ENCODE data around the gene ATP2C1. TPM values are rescaled to one million over a fixed set of nuclear protein-coding genes. Genes with fewer than 3 reads are reported as not detected.
A peak's percentile ranks its signal among the peaks of the same experiment; 100 is the strongest.

Gene ATP2C1
- total RNA-seq, 6 experiments from 2014 or later: 19.2 to 44.0 (median 27.5) TPM

DNA sequence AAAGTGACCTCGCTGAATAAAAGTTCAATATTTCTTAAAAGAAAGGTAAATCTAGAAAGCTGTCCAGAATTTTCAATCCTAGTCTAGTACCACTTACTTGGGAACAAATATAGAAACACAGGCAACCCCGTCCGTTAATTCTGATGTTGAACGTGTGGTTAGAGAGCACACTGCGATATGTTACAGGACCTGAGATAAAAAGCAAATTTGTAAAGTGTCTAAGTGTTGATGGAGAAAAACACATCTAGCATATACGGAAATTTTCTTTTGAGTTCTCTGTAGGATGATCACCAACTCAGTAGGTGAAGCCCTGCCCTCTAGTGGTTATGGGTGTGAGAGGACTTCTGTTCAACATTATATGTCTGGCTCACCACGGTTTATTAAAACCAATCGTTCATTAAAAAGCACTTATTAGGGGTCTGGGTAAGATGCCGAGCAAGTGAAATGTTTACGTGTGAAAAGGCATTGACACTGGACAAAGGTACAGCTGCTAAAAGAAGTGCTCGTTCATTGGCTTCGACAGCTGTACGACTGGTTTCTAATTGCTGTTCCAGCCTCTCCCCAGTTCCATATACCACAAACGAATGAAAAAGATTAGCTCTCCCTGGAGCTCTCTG is 1.0 kb upstream of the ATP2C1 start:
- Histone ChIP-seq H3K9me3 (no peaks in the 10 kb centered on the region), H3K4me1 (peaks cover 0 to 7% (median 0%) of the 10 kb centered on the region in 4 donors), H3K27me3 (no peaks in the 10 kb centered on the region), H3K27ac (peak overlapping the region; percentile 93 to 96 (median 95)), H3K36me3 (no peaks in the 10 kb centered on the region), H3K4me3 (peak overlapping the region; percentile 62 to 84 (median 80))
- DNase-seq: peak in 2 of 3 donors; percentile 36 to 69
- ATAC-seq: peak; percentile 65 to 70 (median 68)
- intact Hi-C loops (cut with DNase I): loop anchor here in 1 of 2 donors (10.0 kb wide), 1 partner anchor 138 kb away; no protein-coding TSS in a partner anchor
- TF ChIP-seq, protein P1, sequence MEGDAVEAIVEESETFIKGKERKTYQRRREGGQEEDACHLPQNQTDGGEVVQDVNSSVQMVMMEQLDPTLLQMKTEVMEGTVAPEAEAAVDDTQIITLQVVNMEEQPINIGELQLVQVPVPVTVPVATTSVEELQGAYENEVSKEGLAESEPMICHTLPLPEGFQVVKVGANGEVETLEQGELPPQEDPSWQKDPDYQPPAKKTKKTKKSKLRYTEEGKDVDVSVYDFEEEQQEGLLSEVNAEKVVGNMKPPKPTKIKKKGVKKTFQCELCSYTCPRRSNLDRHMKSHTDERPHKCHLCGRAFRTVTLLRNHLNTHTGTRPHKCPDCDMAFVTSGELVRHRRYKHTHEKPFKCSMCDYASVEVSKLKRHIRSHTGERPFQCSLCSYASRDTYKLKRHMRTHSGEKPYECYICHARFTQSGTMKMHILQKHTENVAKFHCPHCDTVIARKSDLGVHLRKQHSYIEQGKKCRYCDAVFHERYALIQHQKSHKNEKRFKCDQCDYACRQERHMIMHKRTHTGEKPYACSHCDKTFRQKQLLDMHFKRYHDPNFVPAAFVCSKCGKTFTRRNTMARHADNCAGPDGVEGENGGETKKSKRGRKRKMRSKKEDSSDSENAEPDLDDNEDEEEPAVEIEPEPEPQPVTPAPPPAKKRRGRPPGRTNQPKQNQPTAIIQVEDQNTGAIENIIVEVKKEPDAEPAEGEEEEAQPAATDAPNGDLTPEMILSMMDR (IDR thresholded peaks at IDR 0.05): peak; percentile 75 to 91 (median 79)
- TF ChIP-seq POLR2A (IDR thresholded peaks at IDR 0.05): no peak
- WGBS (ENCODE audit: insufficient coverage, low coverage, low lambda C conversion rate, missing lambda C conversion rate): 0% methylated on average over 14 of the region's 14 CpGs

DNA sequence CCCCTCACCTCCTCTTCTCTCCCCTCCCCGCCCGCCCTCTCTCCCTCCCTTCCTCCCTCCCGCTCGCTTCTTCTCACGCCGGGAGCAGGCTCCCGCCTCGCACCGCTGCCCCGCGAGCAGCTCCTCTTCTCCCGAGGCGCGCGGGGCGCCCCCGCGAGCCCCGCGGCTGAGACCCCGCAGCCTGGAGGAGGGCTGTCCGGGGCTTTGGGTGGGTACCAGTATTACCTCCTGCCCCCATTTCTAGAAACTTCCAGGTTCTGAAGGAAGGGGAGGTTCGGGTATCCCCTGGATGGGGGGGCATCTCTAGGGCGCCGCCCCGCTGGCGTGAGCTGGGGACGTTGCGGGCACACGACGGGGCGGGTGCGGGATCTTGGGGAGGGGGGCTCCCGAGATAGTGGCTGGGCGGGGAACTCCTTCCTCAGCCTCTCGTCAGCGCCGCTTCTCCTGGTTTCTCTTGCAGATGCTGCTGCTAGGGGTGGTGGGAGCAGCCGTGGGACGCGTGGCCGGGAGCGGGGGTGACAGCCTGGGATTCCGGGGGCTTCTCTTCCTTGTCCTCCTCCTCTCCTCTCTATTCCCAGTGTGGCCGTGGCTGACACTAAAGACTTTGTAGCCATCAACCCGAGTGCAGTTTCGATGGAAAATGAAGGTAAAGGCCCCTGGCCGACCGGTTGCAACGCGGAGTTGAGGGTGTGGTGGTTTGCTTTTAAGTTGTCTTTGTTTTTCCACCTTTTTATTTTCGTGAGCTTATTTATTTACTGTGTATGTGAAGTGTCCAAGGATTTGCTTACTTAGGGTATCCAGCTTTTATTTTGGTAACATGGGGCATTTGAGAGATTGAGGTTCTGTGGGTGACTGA is 474 bp downstream of the ATP2C1 start:
- TF ChIP-seq, protein P1 (IDR thresholded peaks at IDR 0.05): no peak
- Histone ChIP-seq H3K36me3 (no peaks in the 10 kb centered on the region), H3K4me3 (peak overlapping the region; percentile 62 to 84 (median 80)), H3K27ac (peak overlapping the region; percentile 93 to 96 (median 95)), H3K9me3 (no peaks in the 10 kb centered on the region), H3K27me3 (no peaks in the 10 kb centered on the region), H3K4me1 (peaks cover 0 to 7% (median 0%) of the 10 kb centered on the region in 4 donors)
- intact Hi-C loops (cut with DNase I): loop anchor here in 1 of 2 donors (10.0 kb wide), 1 partner anchor 140 kb away; no protein-coding TSS in a partner anchor
- peak; percentile 8 to 56 (median 38) for ATAC-seq
- WGBS (ENCODE audit: insufficient coverage, low coverage, low lambda C conversion rate, missing lambda C conversion rate): 2% methylated on average over 12 of the region's 52 CpGs
- DNase-seq: peak; percentile 57 to 68 (median 59)

DNA sequence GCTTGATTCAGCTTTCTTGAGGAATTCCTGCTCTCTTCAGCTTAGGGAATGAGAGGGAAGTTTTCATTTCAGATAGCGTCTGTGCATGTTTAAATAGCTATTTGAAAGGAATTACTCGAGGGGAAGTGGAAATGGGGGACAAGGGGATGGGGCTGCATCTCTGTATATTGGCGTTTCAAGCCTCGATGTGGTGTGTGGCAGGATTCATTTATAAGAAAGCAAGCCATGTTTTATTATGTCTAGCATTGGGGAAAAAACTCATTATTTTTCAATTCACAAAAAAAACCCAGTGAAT is 1.0 kb downstream of the ATP2C1 start:
- H3K4me1 ChIP-seq: peaks cover 0 to 7% (median 0%) of the 10 kb centered on the region in 4 donors
- H3K4me3 ChIP-seq: peak overlapping the region; percentile 62 to 84 (median 80)
- no peaks in the 10 kb centered on the region for H3K27me3 ChIP-seq
- TF ChIP-seq, protein P1 (IDR thresholded peaks at IDR 0.05): no peak
- TF ChIP-seq POLR2A (IDR thresholded peaks at IDR 0.05): no peak
- H3K36me3 ChIP-seq: no peaks in the 10 kb centered on the region
- DNase-seq (no peak), ATAC-seq (no peak)
- intact Hi-C loops (cut with DNase I): loop anchor here in 1 of 2 donors (10.0 kb wide), 1 partner anchor 140 kb away; no protein-coding TSS in a partner anchor
- WGBS (ENCODE audit: insufficient coverage, low coverage, low lambda C conversion rate, missing lambda C conversion rate): 15% methylated on average over 4 of the region's 4 CpGs
- no peaks in the 10 kb centered on the region for H3K9me3 ChIP-seq
- peak overlapping the region in 1 of 3 donors; percentile 96 for H3K27ac ChIP-seq

GRCh38 chr3:130895690-130896488 is 2.0 kb downstream of the ATP2C1 start:
- Histone ChIP-seq H3K36me3 (no peaks in the 10 kb centered on the region), H3K4me1 (peaks cover 0 to 12% (median 4%) of the 10 kb centered on the region in 4 donors), H3K27me3 (no peaks in the 10 kb centered on the region), H3K27ac (no peak overlapping the region), H3K4me3 (no peak overlapping the region), H3K9me3 (no peaks in the 10 kb centered on the region)
- TF ChIP-seq POLR2A (IDR thresholded peaks at IDR 0.05): no peak
- TF ChIP-seq, protein P1 (IDR thresholded peaks at IDR 0.05): no peak
- WGBS (ENCODE audit: insufficient coverage, low coverage, low lambda C conversion rate, missing lambda C conversion rate): 74% methylated on average over 5 of the region's 5 CpGs
- intact Hi-C loops (cut with DNase I): loop anchor here in 1 of 2 donors (10.0 kb wide), 1 partner anchor 141 kb away; no protein-coding TSS in a partner anchor
- DNase-seq (no peak), ATAC-seq (no peak)
